HFF-Myc (cell line): ENCODE measurements around the gene TRMT2A.
A peak's percentile ranks its signal among the peaks of the same experiment; 100 is the strongest.

ENCODE experiments used
- DNase-seq: peaks from one replicate; pipeline ENCODE4 v3.0.0-alpha.2; 2011; ENCODE audit warnings: low read depth; ENCODE audit errors: extremely low read depth
- H3K4me3 ChIP-seq: replicated peaks from 2 replicates; pipeline ENCODE4 v1.5.1; 2011; ENCODE audit warnings: low read depth, mild to moderate bottlenecking, control low read depth, low read length
- CTCF ChIP-seq: IDR thresholded peaks from 2 replicates; pipeline ENCODE4 v1.5.1; 2012; ENCODE audit warnings: mild to moderate bottlenecking, low read depth, low read length, control low read depth; ENCODE audit errors: missing control alignments

TRMT2A gene

DNA sequence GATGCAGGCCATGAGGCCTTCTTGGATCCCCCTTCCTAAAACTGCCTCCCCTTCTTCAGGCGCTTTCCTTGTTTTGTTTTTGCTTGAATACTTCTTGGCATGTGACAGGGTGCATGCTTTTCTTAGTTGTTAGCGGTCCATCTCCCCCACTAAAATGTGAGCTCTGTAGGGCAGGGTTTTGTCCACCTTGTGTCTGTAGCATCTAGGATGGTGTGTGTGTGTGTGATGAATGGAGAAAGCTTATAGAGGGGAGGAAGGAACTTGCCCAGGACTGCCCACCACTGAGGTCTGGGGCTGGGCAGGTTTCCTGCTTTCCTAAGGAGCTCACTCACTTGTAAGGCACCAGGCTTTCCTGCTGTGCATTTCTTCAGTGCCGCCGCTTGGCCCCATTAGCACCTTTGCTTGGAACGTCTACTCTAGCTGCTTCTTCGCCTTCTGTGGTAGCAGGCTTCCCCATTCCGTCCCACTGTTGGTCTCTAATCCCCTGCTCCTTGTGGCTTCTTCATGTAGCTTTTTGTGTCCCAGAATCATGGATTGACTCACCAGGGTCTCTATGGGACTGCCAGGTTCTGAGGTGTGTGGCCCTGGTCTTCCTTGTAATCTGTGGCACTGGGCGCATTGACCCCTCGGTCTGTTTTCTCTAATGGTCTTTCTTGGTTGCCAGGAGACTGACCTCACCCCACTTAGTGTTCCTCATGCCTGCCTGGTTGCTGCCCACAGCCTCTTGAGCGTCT lies 33.7 kb downstream of the TRMT2A start:
- TF ChIP-seq CTCF: no peak
- no peak for DNase-seq
- 0 out of 2 replicates have a peak overlapping the region, but pooled peaks have one; percentile 2 for H3K4me3 ChIP-seq

GRCh38 chr22:20080776-20081654 lies 36.0 kb downstream of the TRMT2A start:
- no peak for DNase-seq
- H3K4me3 ChIP-seq: peak overlapping the region; percentile 97
- TF ChIP-seq CTCF: no peak

GRCh38 chr22:20080445-20080775 lies 36.6 kb downstream of the TRMT2A start:
- no peak for DNase-seq
- peak overlapping the region; percentile 97 for H3K4me3 ChIP-seq

DNA sequence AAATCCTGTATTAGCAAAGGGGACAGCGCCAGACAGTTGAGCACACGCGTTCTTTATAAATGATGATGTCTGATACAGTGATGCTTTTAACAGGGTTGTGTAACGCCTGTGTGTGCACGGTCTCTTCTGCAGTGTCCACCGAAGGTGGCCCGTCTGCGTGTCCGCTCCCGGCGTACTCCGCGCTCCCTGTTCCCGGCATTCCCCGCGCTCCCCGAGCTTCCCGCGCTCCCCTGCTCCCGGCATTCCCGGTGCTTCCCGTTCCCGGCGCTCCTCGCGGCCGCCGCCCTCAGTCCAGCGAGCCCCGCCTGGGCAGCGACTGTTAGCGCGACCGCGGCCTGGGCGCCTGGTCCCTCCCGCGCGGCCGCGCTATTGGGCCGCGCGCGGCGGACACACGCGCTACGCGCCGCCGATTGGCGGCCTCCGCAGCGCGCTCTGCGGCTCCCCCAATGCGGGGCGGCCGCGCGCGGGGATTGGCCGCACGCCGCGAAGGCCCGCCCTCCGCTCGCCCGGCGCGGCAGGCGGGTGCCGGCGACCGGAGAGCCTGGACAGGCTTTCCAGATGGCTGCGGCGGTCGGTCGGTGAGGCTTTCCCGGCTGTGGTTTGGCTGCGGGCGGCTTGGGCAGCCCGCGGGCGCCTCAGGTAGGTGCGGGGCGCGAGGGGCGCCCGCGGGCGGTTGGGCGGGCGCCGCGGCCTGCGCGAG lies 37.1 kb downstream of the TRMT2A start, which contains the start of gene DGCR8:
DGCR8 (plus strand) TSS at position 497 of the 700 bp plus-strand sequence. CDS start 5,723 bp downstream, outside the sequence.
- peak; percentile 77 for DNase-seq
- no peak for TF ChIP-seq CTCF
- H3K4me3 ChIP-seq: peak within 1 kb of the TSS; percentile 97

More at GRCh38 chr22:20080445-20080775, 36.6 kb downstream of the TRMT2A start:
- TF ChIP-seq CTCF: no peak

DNA sequence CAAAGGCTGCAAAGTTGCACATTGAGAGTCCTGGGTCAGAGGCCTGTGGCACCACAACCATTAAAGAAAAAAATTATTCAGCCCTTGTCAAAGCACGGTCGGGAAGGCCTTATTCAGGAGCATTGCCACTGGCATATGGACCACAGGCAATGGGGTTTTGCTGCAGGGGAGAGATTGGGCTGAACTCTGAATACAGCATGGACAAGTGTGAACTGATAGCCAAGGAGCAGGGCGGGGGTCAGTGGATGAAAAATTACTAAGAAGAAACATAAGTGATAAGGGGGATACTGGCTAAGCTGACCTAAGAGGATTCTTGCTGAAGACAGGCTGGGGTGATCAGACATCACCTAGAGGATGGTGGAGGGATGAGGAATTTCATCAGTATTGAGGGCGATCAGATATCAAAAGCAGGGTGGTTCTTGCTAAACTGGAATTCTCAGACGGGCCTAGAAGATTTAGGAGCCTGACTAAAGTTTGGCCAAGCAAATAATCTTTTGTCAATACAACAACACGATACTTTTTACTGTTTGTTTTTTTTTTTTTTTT lies 40.3 kb downstream of the TRMT2A start:
- no peak for DNase-seq
- no peak for TF ChIP-seq CTCF
- H3K4me3 ChIP-seq: no peak overlapping the region

- DNase-seq: no peak
- no peak for TF ChIP-seq CTCF
- no peak overlapping the region for H3K4me3 ChIP-seq
Measured at GRCh38 chr22:20071524-20071972, 45.5 kb downstream of the TRMT2A start.
